ENCODE results near the gene NDRG3. TPM values are rescaled to one million over a fixed set of nuclear protein-coding genes. Genes with fewer than 3 reads are reported as not detected.
"Not testable (repeated sequence)": the region's sequence is repeated elsewhere in the genome, so short reads cannot be mapped to it uniquely, and the experiment has no call there.

NDRG3 gene
- polyA plus RNA-seq, 3 donors = 27.8 to 31.6 (median 28.0) TPM

DNA sequence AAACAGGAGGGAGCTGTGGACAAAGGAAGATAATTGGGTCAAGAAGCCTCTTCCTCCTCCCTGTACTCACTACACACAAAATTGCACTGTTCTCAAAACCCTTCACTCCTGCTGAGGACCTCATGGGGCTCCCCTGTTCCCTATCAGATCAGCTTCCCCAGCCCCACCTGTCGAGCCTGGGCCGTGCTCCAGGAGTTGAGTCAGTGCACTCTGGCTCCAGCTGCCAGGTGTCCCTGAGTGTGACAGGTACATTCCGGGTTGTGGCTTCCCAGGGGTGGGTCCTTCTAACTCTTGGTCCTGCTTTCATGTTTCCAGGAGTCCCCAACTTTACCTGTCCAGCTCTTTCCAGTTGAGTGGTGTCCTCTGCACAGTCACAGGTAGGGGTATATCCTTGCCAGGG is 131.9 kb downstream of the NDRG3 start:
- DNase-seq = no peak

GRCh38 chr20:36611625-36612024 is 134.3 kb downstream of the NDRG3 start:
- DNase-seq = no peak

DNA sequence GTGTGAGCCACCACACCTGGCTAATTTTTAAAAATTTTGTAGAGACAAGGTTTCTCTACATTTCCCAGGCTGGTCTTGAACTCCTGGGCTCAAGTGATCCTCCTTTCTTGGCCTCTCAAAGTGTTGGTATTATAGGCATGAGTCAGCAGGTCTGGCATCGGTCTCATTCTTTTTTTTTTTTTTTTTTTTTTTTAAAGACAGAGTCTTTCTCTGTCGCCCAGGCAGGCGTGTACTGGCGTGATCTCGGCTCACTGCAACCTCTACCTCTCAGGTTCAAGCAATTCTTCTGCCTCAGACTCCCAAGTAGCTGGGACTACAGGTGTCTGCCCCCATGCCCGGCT is 137.5 kb downstream of the NDRG3 start:
- not testable (repeated sequence) for DNase-seq

- no peak for DNase-seq
These were observed 138.1 kb downstream of the NDRG3 start for GRCh38 chr20:36607586-36608387.

DNA sequence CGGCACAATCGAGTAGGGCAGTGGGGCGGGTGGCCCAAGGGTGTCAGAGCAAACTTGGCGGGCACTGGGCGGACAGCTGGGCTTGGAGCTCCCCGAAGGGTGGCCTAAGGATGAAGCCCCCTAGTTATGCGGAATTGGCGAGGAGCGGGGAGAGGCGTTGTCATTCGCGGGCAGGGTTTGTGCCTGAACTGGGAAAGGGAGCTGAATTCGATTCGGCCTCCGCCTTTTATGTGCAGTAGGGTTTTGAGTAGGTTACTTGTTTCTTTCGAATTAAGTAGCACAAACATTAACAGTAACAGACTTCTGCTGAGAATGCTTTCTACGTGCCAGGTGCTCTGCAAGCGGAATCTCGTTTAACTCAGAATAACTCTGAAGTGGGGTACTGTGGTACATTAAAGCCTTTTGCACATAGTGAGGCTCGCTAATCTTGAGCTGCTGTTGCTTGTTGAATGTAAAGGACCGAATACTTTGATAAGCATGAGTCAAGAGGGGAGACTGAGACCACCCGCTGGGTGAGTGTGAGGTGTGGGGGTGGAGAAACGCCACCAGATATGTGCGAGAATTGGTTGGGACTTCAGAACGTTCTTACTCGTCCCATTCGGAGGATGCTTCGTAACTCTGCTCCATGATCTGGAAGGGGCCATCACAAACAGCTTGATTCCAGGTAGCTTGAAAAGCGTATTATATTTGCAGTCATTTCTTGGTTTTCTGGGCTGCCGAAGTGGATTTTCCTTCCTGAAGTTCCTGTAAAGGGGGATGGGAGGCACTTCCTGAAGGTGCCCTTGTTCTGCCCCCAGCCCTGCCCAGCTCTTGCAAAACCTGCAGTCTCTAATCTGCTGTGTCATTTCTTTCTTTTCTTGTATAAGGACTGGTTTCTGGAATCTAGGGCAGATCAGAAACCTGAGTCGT is 139.5 kb downstream of the NDRG3 start:
- DNase-seq = no peak

GRCh38 chr20:36605399-36606157 is 140.3 kb downstream of the NDRG3 start, which contains the start of gene RAB5IF:
RAB5IF (plus strand) TSS chr20:36605779; CDS start chr20:36605952, 173 bp downstream.
- DNase-seq = peak; percentile 99

DNA sequence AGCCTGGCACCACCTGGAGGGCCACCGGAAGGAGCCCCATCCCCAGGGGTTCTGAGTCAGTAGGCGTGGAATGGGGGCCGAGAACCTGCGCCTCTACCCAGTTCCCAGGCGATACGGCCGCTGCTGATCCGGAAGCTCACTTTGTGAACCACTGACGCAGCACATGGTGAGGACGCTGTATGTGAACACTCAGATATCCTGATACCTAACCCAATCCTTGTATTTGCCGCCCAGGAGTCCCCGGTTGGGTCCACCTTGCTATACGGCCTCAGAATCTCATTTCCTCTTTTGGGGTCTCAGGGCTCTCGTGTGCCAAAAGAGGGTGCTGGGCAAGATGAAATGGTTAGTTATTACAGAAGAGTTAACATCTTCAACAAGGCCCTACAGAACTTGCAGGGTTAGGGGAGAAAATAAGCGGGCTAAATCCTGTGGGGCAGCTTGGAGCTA is 140.9 kb downstream of the NDRG3 start:
- no peak for DNase-seq

Other genes starting within 250 kb of the NDRG3 start
- gene MYL9, start 204.6 kb downstream of the NDRG3 start, polyA plus RNA-seq (ENCODE audit: insufficient read length in 3 of 3) = 100 to 1,000 TPM; 210 to 251 (median 219) TPM
- gene TGIF2, start 172.5 kb downstream of the NDRG3 start, polyA plus RNA-seq (ENCODE audit: insufficient read length in 3 of 3) = 10 to 100 TPM; 56.4 to 65.0 (median 57.0) TPM
- gene RAB5IF, start 140.3 kb downstream of the NDRG3 start, polyA plus RNA-seq (ENCODE audit: insufficient read length in 3 of 3) = 10 to 100 TPM; 59.8 to 77.0 (median 62.9) TPM
- gene SLA2, start 99.9 kb downstream of the NDRG3 start, polyA plus RNA-seq (ENCODE audit: insufficient read length in 3 of 3) = under 1 TPM; 0.40 to 0.63 (median 0.52) TPM
- 10 to 100 TPM; 16.8 to 22.4 (median 20.5) TPM for gene DSN1, start 27.7 kb upstream of the NDRG3 start, polyA plus RNA-seq (ENCODE audit: insufficient read length in 3 of 3)
- gene TLDC2, start 130.0 kb upstream of the NDRG3 start, polyA plus RNA-seq (ENCODE audit: insufficient read length in 3 of 3) = 1 to 10 TPM; 2.7 to 3.5 (median 3.4) TPM
- gene SAMHD1, start 205.6 kb upstream of the NDRG3 start, polyA plus RNA-seq (ENCODE audit: insufficient read length in 3 of 3) = 10 to 100 TPM; 18.7 to 25.6 (median 19.6) TPM

Data from renal pelvis (tissue), 4 donors.